Caco-2 (cell line): ENCODE measurements around the gene EML4. TPM values are rescaled to one million over a fixed set of nuclear protein-coding genes. Genes with fewer than 3 reads are reported as not detected.

Experiments used
- BruUV-seq: library from RNA; stranded (reverse); fragments of 400-500 nt; replicated peaks from 2 replicates; lab custom pipeline; 2021; lab: Mats Ljungman, UMichigan
- CTCF ChIA-PET: fragments of 300-600 bp; sonication (Branson Sonifier 250); formaldehyde crosslinking; loops from one replicate; lab custom pipeline; 2022; ENCODE audit warnings: antibody characterized with exemption; lab: Charles Lee
- POLR2A ChIA-PET: fragments of 300-600 bp; sonication (Branson Sonifier 250); formaldehyde crosslinking; loops from one replicate; lab custom pipeline; 2022; ENCODE audit warnings: antibody characterized with exemption; lab: Charles Lee
- DNase-seq, 2 experiments: peaks; one replicate each; pipeline versions ENCODE4 v3.0.0 to v3.0.0-alpha.2; 2020 to 2022
- H3K27me3 ChIP-seq: replicated peaks from 2 replicates; pipeline ENCODE4 v1.6.0; 2011; ENCODE audit warnings: low read length; ENCODE audit not compliant: control insufficient read depth, insufficient read depth
- H3K36me3 ChIP-seq: 2 replicates; pipeline ENCODE4 v1.5.1; 2011; ENCODE audit warnings: low read length; ENCODE audit not compliant: control insufficient read depth, insufficient read depth
- H3K4me1 ChIP-seq: fragments of 250-450 bp; sonication (Bioruptor Pico); 2 replicates; pipeline ENCODE4 v1.5.1; 2020; ENCODE audit warnings: mild to moderate bottlenecking
- H3K4me3 ChIP-seq: 2 replicates; pipeline ENCODE4 v1.5.1; 2011; ENCODE audit warnings: low read depth, mild to moderate bottlenecking, control low read depth, low read length
- H3K9me3 ChIP-seq: fragments of 250-450 bp; sonication (Bioruptor Pico); 2 replicates; pipeline ENCODE4 v1.5.1; 2020; ENCODE audit warnings: mild to moderate bottlenecking, moderate library complexity
- H3K27ac Mint-ChIP-seq: one replicate; pipeline ENCODE4 v1.8.0; 2022; ENCODE audit warnings: mixed read lengths; ENCODE audit not compliant: unreplicated experiment
- H3K27me3 Mint-ChIP-seq: one replicate; pipeline ENCODE4 v1.8.0; 2022; ENCODE audit warnings: mixed read lengths; ENCODE audit not compliant: insufficient read depth, unreplicated experiment
- H3K36me3 Mint-ChIP-seq: one replicate; pipeline ENCODE4 v1.8.0; 2022; ENCODE audit warnings: mild to moderate bottlenecking, mixed read lengths; ENCODE audit not compliant: insufficient read depth, unreplicated experiment
- H3K4me1 Mint-ChIP-seq: one replicate; pipeline ENCODE4 v1.8.0; 2022; ENCODE audit warnings: low read depth, mixed read lengths; ENCODE audit not compliant: unreplicated experiment
- H3K4me3 Mint-ChIP-seq: one replicate; pipeline ENCODE4 v1.8.0; 2022; ENCODE audit warnings: mild to moderate bottlenecking, moderate library complexity, mixed read lengths; ENCODE audit not compliant: unreplicated experiment
- H3K9me3 Mint-ChIP-seq: one replicate; pipeline ENCODE4 v1.8.0; 2022; ENCODE audit warnings: mixed read lengths; ENCODE audit not compliant: unreplicated experiment
- CTCF ChIP-seq, 2 experiments: fragments of 200-600 bp in 1 of 2; IDR thresholded peaks; 1 replicate in 1 of 2; 2 replicates in 1 of 2; pipeline versions ENCODE4 v1.5.1 to v1.8.0; 2011 to 2022; ENCODE audit warnings: antibody characterized with exemption in 1 of 2, control low read depth in 1 of 2, inconsistent platforms in 1 of 2, low read depth in 1 of 2, low read length in 1 of 2, mild to moderate bottlenecking in 1 of 2, moderate library complexity in 1 of 2; ENCODE audit not compliant: insufficient read depth in 1 of 2, severe bottlenecking in 1 of 2, unreplicated experiment in 1 of 2
- intact Hi-C: fragments of 100-400 bp; cut with micrococcal nuclease; formaldehyde crosslinking; loops from one replicate; pipeline ENCODE4 v1.10.0; 2022; ENCODE audit not compliant: unreplicated experiment
- total RNA-seq: library from RNA; stranded (reverse); gene quantifications from 2 replicates; pipeline ENCODE4 v1.2.3, GENCODE V29; 2022

The EML4 gene
- total RNA-seq, 1 experiment from 2014 or later = 125 TPM

DNA sequence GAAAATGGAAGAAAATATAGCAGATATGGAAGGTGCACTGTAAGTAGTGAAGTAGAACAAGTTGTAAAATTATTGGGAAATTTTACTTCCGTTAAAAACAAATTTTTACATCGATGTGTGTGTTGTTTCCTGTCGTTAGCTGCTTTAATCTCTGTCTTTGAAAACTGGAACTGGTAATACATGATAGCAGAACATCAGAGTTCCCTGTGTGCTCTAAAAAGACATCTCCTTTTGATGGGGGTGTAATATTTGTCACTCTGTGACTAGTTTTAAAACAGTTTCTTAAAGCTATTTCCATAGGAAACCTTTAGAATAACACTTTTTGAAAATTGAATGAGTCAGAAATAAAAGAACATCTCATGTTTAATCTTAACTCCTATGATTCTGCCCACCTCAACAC, 148.3 kb downstream of the EML4 start:
- no peak for TF ChIP-seq CTCF (IDR thresholded peaks at IDR 0.05; ENCODE audit: insufficient read depth in 1 of 2, low read depth in 1 of 2, low read length in 1 of 2, severe bottlenecking in 1 of 2, unreplicated experiment in 1 of 2)
- Mint-ChIP-seq H3K9me3 (no peaks in the 10 kb centered on the region), H3K4me3 (no peak overlapping the region), H3K27me3 (no peaks in the 10 kb centered on the region), H3K36me3 (peaks cover 81% of the 10 kb centered on the region), H3K27ac (no peak overlapping the region), H3K4me1 (no peaks in the 10 kb centered on the region)
- CTCF ChIA-PET = no interaction called here
- Histone ChIP-seq H3K4me3 (no peak overlapping the region), H3K36me3 (no peaks in the 10 kb centered on the region; the same call in 1 of the 2 replicates), H3K9me3 (no peaks in the 10 kb centered on the region), H3K4me1 (no peaks in the 10 kb centered on the region), H3K27me3 (no peaks in the 10 kb centered on the region)
- no peak for DNase-seq
- POLR2A ChIA-PET = no interaction called here
- no TSS peak for BruUV-seq
- intact Hi-C loops = no loop called here

GRCh38 chr2:42317945-42318344, 148.8 kb downstream of the EML4 start:
- DNase-seq = no peak
- no peak for TF ChIP-seq CTCF (IDR thresholded peaks at IDR 0.05; ENCODE audit: insufficient read depth in 1 of 2, low read depth in 1 of 2, low read length in 1 of 2, severe bottlenecking in 1 of 2, unreplicated experiment in 1 of 2)
- Histone ChIP-seq H3K27me3 (no peaks in the 10 kb centered on the region), H3K9me3 (no peaks in the 10 kb centered on the region), H3K4me1 (no peaks in the 10 kb centered on the region), H3K36me3 (no peaks in the 10 kb centered on the region; the same call in 1 of the 2 replicates), H3K4me3 (no peak overlapping the region)
- ChIA-PET CTCF (no interaction called here), POLR2A (no interaction called here)
- Mint-ChIP-seq H3K36me3 (peaks cover 81% of the 10 kb centered on the region), H3K4me1 (no peaks in the 10 kb centered on the region), H3K9me3 (no peaks in the 10 kb centered on the region), H3K27ac (no peak overlapping the region), H3K4me3 (no peak overlapping the region), H3K27me3 (no peaks in the 10 kb centered on the region)
- intact Hi-C loops = no loop called here
- no TSS peak for BruUV-seq

- BruUV-seq = no TSS peak
- no peak for DNase-seq
- H3K36me3 Mint-ChIP-seq = peaks cover 87% of the 10 kb centered on the region
- TF ChIP-seq CTCF (IDR thresholded peaks at IDR 0.05; ENCODE audit: insufficient read depth in 1 of 2, low read depth in 1 of 2, low read length in 1 of 2, severe bottlenecking in 1 of 2, unreplicated experiment in 1 of 2) = no peak
- H3K4me1 Mint-ChIP-seq = no peaks in the 10 kb centered on the region
- no peaks in the 10 kb centered on the region for H3K9me3 Mint-ChIP-seq
- Histone ChIP-seq H3K9me3 (no peaks in the 10 kb centered on the region), H3K36me3 (no peaks in the 10 kb centered on the region; the same call in 1 of the 2 replicates), H3K4me3 (no peak overlapping the region), H3K4me1 (no peaks in the 10 kb centered on the region), H3K27me3 (no peaks in the 10 kb centered on the region)
- H3K4me3 Mint-ChIP-seq = no peak overlapping the region
- no peaks in the 10 kb centered on the region for H3K27me3 Mint-ChIP-seq
- ChIA-PET POLR2A (no interaction called here), CTCF (no interaction called here)
- intact Hi-C loops = no loop called here
- H3K27ac Mint-ChIP-seq = no peak overlapping the region
Observed at GRCh38 chr2:42319265-42319664, 150.1 kb downstream of the EML4 start.
